AG10803 (cell line): ENCODE measurements around the gene MTUS2.

Experiments used
- DNase-seq: peaks from one replicate; pipeline ENCODE4 v3.0.0; 2010; ENCODE audit warnings: low read depth
- H3K4me3 ChIP-seq: 2 replicates; pipeline ENCODE4 v1.5.1; 2011; ENCODE audit warnings: mild to moderate bottlenecking, low read length, control low read depth
- CTCF ChIP-seq: conservative IDR thresholded peaks from 2 replicates; pipeline ENCODE4 v1.5.1; 2011; ENCODE audit warnings: mild to moderate bottlenecking, low read length, control low read depth, inconsistent platforms

The MTUS2 gene

GRCh38 chr13:29513002-29513980, 693.2 kb downstream of the MTUS2 start:
- no peak overlapping the region for H3K4me3 ChIP-seq
- DNase-seq: peak; percentile 39
- TF ChIP-seq CTCF: no peak

DNA sequence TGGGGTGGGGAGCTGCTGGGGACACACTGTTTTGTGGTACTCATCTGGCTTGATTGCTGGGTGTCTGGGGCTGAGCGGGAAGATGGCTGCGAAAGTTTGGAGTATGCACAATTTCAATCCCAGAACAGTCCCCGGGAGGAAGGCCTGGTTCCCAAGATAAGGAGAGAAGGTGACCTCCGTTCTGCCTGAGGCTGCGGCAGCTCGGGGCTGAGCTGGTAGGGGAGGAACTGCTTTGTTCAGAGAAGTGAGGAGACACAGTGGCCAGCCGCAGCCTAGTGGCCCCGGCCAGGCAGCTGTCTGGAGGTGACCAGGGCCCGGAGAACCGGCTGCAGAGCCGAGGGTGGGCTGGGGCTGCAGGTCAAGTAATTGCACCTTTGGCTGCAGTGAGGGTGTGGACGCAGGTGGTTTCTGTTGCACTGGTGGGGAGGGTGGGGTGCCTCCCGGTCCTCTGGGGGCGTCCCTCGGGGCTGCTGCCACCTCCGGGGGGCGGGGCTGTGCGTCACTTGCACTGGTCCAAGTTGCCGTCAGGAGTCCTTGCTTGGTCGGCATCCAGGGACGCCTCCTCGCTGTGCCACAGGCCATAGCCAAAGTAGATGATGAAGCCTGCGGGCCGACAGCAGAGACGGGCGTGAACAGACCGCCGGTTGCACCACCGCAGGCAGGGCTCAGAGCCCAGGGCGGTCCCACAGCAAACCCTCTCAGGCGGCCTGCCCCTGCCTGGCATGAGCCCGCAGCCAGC, 694.0 kb downstream of the MTUS2 start:
- DNase-seq: peak; percentile 77
- no peak overlapping the region for H3K4me3 ChIP-seq
- TF ChIP-seq CTCF: no peak

- TF ChIP-seq CTCF: no peak
- no peak for DNase-seq
- no peak overlapping the region for H3K4me3 ChIP-seq
These were observed 694.7 kb downstream of the MTUS2 start for GRCh38 chr13:29514720-29515310.

- TF ChIP-seq CTCF: no peak
- H3K4me3 ChIP-seq: no peak overlapping the region
- no peak for DNase-seq
These were observed 695.2 kb downstream of the MTUS2 start for GRCh38 chr13:29515372-29515771.

- no peak overlapping the region for H3K4me3 ChIP-seq
- no peak for DNase-seq
- TF ChIP-seq CTCF: no peak
These were observed 695.9 kb downstream of the MTUS2 start for GRCh38 chr13:29516012-29516411.

- TF ChIP-seq CTCF: no peak
- H3K4me3 ChIP-seq: no peak overlapping the region
- DNase-seq: no peak
These were observed 696.7 kb downstream of the MTUS2 start for GRCh38 chr13:29516880-29517279.
